HG03066 (cell line): ENCODE results near the gene LRRC8A.
"Not testable (repeated sequence)": the region's sequence is repeated elsewhere in the genome, so short reads cannot be mapped to it uniquely, and the experiment has no call there.

ENCODE experiments used
- ATAC-seq: cut with Tn5 transposase; IDR thresholded peaks from one replicate; pipeline ENCODE4 v1.9.1; 2021; ENCODE audit warnings: low read depth; ENCODE audit not compliant: unreplicated experiment

LRRC8A gene

GRCh38 chr9:128918921-128919320 lies 37.0 kb downstream of the LRRC8A start:
- ATAC-seq, result no peak

GRCh38 chr9:128919402-128920089 lies 37.6 kb downstream of the LRRC8A start:
- no peak for ATAC-seq

GRCh38 chr9:128920381-128921058 lies 38.6 kb downstream of the LRRC8A start, which contains the start of gene PHYHD1:
Gene PHYHD1 (plus strand): TSS chr9:128920982. CDS start chr9:128922324, 1,342 bp downstream.
- no peak for ATAC-seq

- ATAC-seq, result no peak
These were observed 40.2 kb downstream of the LRRC8A start for GRCh38 chr9:128921881-128922763.

GRCh38 chr9:128923493-128923883 lies 41.6 kb downstream of the LRRC8A start:
- no peak for ATAC-seq

- no peak for ATAC-seq
These were observed 45.9 kb downstream of the LRRC8A start for GRCh38 chr9:128927731-128928411.

- ATAC-seq, result no peak
These were observed 46.7 kb downstream of the LRRC8A start for GRCh38 chr9:128928624-128929023.

GRCh38 chr9:128929560-128929959 lies 47.6 kb downstream of the LRRC8A start:
- ATAC-seq, result no peak

GRCh38 chr9:128933731-128934130 lies 51.8 kb downstream of the LRRC8A start:
- ATAC-seq, result no peak

GRCh38 chr9:128936171-128936865 lies 54.4 kb downstream of the LRRC8A start:
- ATAC-seq, result no peak

GRCh38 chr9:128937310-128938165 lies 55.6 kb downstream of the LRRC8A start:
- no peak for ATAC-seq

- no peak for ATAC-seq
These were observed 58.5 kb downstream of the LRRC8A start for GRCh38 chr9:128940271-128940921.

GRCh38 chr9:128940946-128941755 lies 59.2 kb downstream of the LRRC8A start:
- ATAC-seq, result no peak

GRCh38 chr9:128943832-128944620 lies 62.1 kb downstream of the LRRC8A start:
- no peak for ATAC-seq

- not testable (repeated sequence) for ATAC-seq
These were observed 63.0 kb downstream of the LRRC8A start for GRCh38 chr9:128944966-128945365.

- no peak for ATAC-seq
These were observed 64.0 kb downstream of the LRRC8A start for GRCh38 chr9:128945798-128946501.
